ENCODE results near the gene MOCS1. TPM values are rescaled to one million over a fixed set of nuclear protein-coding genes. Genes with fewer than 3 reads are reported as not detected.

Gene MOCS1
- total RNA-seq, 1 donor from 2014 or later, result 29.3 TPM

- H3K27me3 ChIP-seq, result no peaks in the 10 kb centered on the region
- H3K4me3 ChIP-seq, result no peak overlapping the region
- DNase-seq, result no peak
- ATAC-seq, result no peak
- no peak for TF ChIP-seq CTCF (IDR thresholded peaks at IDR 0.05)
- H3K9me3 ChIP-seq, result no peaks in the 10 kb centered on the region
- intact Hi-C loops (cut with DNase I), result no loop called here
- no peak overlapping the region for H3K27ac ChIP-seq
- peaks cover 20% of the 10 kb centered on the region for H3K4me1 ChIP-seq
- no peaks in the 10 kb centered on the region for H3K36me3 ChIP-seq
Measured at GRCh38 chr6:39891353-39891752, 42.9 kb downstream of the MOCS1 start.

- no peaks in the 10 kb centered on the region for H3K9me3 ChIP-seq
- TF ChIP-seq CTCF (IDR thresholded peaks at IDR 0.05), result no peak
- no peak for DNase-seq
- intact Hi-C loops (cut with DNase I), result loop anchor here (10.0 kb wide), 1 partner anchor 504 kb away; no protein-coding TSS in a partner anchor
- peaks cover 20% of the 10 kb centered on the region for H3K4me1 ChIP-seq
- H3K27ac ChIP-seq, result no peak overlapping the region
- H3K4me3 ChIP-seq, result no peak overlapping the region
- no peaks in the 10 kb centered on the region for H3K27me3 ChIP-seq
- ATAC-seq, result no peak
- H3K36me3 ChIP-seq, result no peaks in the 10 kb centered on the region
Measured at GRCh38 chr6:39889229-39889628, 45.0 kb downstream of the MOCS1 start.

DNA sequence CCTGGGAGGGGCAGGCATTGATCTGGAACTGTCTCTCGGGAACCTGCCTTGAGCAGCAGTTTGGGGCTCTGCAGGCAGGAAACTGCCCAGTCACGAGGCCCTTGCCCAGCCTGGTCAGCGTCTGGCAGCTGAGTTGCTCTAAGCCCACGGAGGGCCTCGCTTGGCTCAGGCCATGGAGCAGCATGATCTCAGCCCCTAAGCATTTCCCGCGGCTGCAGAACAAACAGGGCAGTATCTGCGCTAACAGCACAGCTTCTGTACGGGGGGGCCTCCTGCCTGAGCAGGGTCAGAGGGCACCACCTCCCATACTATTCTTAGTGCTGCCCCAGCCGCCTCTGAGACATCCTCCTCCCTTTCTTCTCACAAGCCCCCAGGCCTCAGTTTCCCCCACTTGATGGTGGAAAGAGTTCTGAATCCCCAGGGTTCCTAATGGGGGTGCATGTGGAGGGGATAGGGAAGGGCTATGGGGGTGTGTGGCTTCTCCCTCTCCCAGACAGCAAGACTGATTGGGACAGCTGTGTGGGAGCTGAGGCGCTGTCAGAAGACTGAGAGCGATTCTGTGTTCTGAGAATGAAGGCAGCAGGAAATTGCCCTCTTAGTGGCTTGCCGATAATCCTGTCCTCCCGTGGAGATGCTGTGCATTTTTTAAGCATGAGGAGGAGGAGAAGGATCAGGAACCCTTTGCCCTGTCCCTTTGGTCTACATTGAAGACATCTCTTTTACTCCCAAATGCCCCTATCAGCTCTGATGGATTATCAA is 46.4 kb downstream of the MOCS1 start:
- intact Hi-C loops (cut with DNase I), result loop anchor here (10.0 kb wide), 1 partner anchor 503 kb away; no protein-coding TSS in a partner anchor
- Histone ChIP-seq H3K27me3 (no peaks in the 10 kb centered on the region), H3K27ac (peak overlapping the region; percentile 58), H3K9me3 (no peaks in the 10 kb centered on the region), H3K36me3 (no peaks in the 10 kb centered on the region), H3K4me1 (peaks cover 20% of the 10 kb centered on the region), H3K4me3 (no peak overlapping the region)
- DNase-seq (peak; percentile 74), ATAC-seq (peak; percentile 88)
- no peak for TF ChIP-seq CTCF (IDR thresholded peaks at IDR 0.05)

DNA sequence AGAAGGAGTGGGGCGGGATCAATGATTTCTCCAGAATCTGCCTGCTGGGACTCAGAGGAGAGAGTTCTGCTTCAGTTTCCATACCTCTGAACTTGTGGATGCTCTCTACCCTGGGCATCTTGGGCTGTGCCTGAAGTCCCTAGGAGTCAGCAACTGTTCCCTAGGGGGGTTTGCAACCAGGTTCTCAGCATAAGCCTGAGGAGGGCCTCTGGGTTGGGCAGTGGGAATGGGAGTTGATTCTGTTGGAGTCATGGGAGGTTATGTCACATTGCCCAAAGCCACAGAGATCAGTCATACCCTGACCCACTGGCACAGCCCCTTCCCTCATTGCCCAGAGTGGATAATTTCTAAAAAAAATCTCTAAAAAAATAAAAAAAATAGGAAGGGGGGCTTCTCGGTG is 47.4 kb downstream of the MOCS1 start:
- Histone ChIP-seq H3K27ac (peak overlapping the region; percentile 58), H3K9me3 (no peaks in the 10 kb centered on the region), H3K36me3 (no peaks in the 10 kb centered on the region), H3K4me1 (peaks cover 23% of the 10 kb centered on the region), H3K4me3 (no peak overlapping the region), H3K27me3 (no peaks in the 10 kb centered on the region)
- TF ChIP-seq CTCF (IDR thresholded peaks at IDR 0.05), result no peak
- intact Hi-C loops (cut with DNase I), result loop anchor here (10.0 kb wide), 1 partner anchor 502 kb away; no protein-coding TSS in a partner anchor
- no peak for ATAC-seq
- DNase-seq, result no peak

- ATAC-seq (no peak), DNase-seq (no peak)
- Histone ChIP-seq H3K4me3 (no peak overlapping the region), H3K36me3 (no peaks in the 10 kb centered on the region), H3K27me3 (no peaks in the 10 kb centered on the region), H3K9me3 (no peaks in the 10 kb centered on the region), H3K4me1 (peaks cover 23% of the 10 kb centered on the region), H3K27ac (no peak overlapping the region)
- intact Hi-C loops (cut with DNase I), result loop anchor here (10.0 kb wide), 1 partner anchor 501 kb away; no protein-coding TSS in a partner anchor
- no peak for TF ChIP-seq CTCF (IDR thresholded peaks at IDR 0.05)
Measured at GRCh38 chr6:39885691-39886090, 48.6 kb downstream of the MOCS1 start.
